Activated CD8-positive, alpha-beta memory T cell treated with anti-CD3 and anti-CD28 coated beads, Interleukin-2, amount 50 U/mL, for 24 hours (primary cell): ENCODE measurements around the gene MEF2D.

Experiments
- DNase-seq: peaks from one replicate; pipeline ENCODE4 v3.0.0-alpha.2; 2020; ENCODE audit errors: extremely low read depth

The MEF2D gene

DNA sequence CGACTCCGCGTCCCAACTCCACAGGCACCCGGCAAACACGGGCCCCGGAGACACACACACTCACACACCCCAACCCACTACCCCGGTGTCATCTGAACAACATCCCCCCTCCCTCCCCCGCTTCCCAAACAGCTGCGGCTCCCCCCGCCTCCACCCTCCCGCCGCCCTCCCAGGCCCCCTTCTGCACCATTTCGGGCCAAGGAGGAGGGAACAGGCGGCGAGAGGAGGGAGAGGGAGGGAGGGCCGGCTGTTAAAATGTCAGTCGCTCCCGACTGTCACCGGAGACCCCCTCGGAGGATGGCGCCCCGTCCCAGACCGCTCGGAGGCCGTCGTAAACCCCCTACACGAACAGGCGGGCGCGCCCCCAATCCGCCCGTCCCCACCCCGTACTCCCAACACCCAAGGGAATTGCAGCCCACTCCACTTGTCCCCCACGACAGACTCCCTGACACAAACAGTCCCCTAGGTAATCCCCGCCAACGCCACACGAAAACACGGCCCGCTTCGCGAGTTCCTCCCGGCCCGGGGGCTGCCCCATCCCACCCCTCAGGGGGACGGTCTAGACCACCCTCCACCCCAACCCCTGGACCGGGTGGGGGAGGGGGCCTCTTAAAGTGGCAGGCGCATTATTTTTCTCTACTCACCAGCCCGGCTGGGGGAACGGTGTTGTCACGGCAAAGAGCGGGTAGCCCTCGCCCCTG is 583 bp downstream of the MEF2D start:
- no peak for DNase-seq

DNA sequence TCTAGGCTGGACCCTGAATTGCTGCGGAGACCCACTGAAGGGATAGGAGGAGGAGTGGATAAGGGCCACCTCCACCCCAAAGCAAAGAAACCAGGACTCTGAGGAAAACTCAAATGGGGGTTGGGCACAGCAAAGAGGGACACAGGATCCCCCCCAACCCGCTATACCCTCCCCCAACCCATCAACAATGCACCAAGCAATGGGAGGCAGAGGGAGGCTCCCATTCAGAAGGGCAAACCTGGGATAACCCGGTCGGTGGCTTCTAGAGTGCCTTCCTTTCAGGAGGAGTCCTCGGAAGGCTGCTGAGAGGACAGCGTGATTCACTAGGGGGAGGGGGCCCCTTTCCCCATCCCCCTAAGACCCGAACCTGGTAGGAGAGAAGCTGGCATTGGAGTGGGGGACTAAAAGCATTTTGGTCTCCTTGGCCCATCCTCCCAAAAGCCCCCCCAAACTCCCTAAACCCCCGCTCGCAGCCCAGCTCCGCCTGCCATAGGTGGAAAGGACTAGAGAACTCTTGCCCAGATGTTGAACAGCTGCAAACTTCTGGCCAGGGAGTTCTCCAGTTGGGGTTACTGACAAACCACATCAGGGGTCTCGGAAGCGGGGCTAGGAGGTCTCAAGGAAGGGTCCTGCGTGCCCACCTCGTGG is 1.3 kb downstream of the MEF2D start:
- DNase-seq, result no peak

DNA sequence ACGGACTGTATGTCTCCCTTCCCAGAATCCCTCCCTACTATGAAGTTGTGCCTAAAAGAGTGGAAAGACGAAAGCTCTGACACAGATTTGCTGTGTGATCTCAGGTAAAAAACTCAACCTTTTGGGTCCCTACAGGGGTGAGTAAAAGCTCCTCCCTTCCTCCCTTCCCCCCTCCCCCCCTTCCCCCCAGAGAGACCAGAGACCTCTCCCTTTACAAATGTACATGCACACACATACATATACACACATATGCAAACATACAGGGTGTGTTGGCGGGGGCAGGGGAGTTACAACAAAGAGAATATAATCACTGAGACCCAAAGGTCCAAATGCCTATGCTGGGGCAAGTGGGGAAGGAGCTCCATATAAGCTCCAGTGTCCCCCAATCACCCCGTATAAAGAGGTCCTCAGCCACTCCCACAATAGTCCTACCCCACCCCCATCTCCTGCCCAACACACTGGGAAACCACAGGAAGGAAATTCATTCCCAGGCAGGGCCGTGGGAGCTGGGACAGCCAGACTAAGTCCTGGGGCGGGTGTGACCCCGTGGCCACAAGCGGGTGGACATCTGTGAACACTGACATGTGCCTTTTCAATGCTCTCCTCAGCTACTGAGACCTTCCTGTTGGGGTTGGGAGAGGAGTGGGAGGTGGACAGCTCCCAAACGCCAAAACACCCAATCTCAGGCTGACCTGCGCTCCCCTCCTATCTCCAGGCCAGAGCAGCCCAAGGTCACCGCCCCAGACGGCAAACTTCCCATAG is 2.0 kb downstream of the MEF2D start:
- no peak for DNase-seq

DNA sequence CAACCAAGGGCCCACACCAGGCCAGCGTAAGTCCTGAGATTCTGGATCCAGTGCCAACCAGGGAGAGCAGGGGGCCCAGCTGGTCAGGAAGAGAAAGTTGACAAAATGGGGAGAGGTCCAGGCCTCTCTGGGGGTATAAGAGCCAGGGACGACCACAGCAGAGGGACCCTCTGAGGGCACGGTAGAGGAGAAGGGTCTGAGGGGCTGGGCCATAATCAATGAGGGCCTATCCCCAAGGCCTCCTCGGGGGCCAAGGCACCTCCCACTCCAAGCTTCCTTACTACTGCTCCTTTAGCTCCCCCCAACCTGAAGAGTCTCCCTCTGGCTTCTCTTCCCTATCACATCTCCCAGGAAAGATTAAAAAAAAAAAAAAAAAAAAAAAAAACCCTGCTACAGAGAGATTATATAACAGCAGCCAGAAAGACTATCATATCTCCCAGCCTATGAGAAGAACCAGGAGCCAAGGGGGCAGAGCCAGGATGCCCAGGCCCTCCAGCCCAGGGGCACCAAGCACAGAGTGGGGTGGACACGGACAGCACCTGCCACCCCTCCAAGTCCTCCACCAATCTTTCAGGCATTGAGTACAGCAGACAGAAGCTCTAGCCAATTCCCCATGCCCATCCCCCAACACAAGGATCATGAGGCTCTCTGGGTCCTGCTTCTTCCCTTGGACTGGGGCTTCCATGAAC is 2.7 kb downstream of the MEF2D start:
- DNase-seq, result no peak

DNA sequence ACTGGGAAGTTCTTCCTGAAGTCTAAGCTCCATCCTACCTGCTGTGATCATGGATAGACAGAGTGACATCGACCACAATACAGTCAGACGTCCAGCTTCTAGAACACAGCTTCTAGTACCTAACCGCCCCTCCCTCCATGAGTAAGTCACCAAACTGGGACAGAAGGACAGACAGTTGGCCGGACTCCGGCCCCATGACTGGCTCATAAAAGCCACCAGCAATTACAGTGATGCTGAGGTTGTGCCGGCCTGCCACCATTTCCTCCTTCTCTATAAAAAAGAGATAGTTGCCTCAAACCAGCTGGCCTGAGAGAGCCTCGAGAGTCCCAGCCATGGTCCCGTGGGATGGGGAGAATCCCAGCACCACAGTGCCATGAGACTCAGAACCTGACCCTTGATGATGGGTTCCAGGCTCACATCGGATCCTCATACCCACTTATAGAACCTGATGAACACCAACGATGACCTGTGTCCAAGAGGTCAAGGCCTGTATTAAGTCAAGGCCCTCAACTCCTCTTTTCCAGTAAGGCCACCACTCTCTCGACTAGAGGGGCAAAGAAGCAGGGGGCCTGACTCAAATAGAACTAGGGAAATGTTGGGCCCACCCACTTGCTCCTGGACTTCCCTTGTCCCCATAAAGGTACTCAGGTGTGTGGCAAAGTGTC is 3.4 kb downstream of the MEF2D start:
- DNase-seq, result no peak

DNA sequence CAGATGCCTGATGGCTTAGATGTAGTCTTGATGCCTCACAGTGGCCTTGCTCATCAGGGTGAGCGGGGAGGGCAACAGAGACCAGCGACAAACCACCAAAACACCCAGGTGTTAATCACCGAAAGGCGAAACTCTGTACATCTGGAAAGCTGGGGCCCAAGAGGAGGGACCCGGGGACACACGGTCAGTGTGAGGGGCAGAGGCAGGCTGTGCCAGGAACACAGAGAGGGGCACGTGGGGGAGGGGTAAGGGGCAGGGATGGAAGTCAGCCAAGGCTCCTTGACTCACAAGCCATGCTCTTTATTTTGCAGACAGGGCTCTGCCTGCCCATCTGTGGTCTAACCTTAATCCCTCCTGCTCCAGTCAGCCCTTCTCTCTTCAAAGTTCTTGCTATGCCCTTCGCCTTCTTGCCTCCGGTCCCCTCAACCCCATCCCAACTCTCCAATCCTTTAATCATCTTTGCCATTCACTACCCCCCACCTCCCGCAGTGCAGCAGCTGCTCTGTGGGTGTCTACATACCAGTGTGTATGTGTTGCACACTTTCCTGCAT is 4.3 kb downstream of the MEF2D start:
- DNase-seq, result no peak

DNA sequence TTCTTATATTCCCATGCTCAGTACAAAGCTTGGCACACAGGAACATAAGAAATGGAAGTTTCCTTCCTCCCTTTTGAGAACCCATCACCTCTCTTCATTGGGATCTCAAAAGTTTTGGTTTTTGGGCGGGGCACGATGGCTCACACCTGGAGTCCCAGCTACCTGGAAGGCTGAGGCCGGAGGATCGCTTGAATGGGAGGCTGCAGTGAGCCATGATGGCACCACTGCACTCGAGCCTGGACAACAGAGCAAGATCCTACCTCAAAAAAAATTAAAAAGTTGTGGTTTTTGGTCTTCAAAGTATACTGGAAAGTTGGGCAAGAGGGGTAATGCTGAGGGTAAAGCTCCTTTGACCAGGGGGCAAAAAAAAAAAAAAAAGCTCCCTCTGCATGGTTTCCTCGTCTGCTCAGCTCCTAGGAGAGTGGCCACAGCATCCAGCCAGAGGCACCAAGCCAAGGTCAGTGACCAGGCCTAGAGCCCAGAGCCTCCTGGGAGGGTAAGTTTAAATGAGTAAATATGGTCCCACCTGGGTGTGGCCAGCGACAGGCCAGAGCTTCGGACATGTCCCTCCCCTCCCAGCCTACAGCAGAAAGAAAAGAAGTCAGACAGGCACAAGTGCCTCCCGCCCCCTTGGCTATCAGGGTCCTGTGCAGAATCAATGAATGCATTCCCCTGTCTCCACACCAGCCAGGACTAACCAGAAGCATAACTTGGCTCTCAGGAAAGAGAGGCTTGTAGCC is 5.0 kb downstream of the MEF2D start:
- DNase-seq, result no peak

DNA sequence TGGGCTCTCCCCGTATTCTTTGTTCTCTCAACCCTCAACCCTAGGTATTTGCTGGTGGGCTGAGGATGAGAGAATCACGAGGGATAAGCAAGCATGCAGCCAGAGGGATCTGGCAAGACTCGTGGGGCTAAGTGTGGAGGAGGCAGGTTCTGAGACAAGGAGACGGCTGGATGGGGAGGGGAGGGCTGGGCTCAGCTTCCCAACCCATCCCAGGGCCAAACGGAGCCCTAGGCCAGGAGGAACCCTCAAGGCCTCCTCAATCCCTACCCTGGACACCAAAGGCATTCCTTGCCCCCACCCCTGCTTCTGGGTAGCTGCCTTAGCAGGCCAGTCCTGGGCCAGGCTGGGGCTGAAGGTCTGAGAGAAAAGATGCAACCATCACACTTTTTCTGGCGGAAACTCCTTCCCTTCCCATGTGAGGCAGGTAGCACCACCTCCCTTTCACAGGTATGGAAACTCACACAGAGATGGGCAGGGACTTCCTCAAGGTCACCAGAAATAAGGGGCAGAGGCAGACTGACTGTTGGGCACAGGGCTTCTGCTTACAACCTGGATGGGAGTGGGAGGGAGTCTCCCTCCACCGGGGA is 6.2 kb downstream of the MEF2D start:
- DNase-seq, result no peak

DNA sequence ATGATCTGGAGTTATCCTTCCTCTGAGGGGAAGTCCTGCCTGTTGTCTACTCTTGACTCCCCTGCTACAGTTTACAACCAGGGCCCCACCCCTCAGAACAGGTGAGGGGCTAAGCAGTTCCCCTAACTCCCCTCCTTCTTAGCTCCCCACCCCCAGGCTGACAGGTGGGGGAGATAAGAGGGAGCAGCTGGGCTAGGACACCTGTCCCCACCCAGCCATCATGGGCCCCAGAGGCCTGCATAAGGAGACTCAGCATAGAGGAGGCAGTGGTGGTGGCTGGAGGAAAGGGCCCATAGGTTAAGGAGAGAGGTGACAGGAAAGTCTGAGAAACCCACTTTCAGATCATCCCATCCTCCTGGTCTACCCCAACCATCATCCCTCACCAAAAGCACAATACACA is 6.8 kb downstream of the MEF2D start:
- no peak for DNase-seq

DNA sequence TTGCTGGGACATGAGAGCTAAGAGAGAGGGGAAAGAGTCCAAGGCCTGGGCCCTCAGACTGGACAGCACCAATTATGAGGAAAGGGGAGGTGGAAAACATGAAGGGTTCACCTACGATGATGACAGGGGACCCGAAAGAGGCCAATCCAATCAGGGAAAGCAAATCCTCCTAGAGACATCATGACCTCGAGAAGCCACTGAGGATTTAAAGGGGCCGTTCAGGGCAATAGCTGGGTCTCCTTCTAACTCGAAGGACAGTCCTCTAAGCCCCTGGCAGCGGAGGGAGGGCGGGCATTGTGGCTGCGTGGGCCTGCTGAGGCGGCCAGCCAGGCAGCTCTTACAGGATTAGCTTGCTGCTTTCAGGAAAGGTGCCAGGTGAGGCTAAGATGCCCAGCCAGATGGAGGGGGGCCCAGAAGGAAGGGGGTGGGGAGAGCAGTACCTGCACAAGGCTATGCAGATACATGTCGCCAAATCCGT is 7.4 kb downstream of the MEF2D start:
- DNase-seq, result no peak

DNA sequence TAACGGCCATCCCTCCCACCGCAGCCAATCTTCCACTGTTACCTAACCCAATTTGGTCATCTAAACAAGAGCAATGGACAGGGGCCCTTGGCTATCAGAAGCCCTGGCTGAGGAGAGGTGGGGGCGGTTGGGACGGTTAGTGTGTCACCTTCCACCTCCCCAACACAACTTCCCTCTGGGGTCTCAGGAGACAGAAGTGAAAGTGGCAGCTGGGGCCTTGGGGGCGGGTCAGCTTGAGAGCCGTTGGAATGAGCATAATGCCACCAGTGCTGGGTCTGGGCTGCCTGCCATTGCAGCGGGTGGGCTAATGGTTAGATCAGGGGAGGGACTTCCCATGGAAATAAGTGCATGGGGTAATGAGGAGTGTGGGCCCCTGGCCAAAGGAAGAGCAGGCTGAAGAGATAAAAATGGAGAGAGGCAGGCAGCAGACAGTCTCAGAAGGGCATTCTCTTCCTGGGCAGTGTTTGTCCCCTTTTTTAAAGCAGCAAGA is 7.9 kb downstream of the MEF2D start:
- no peak for DNase-seq

DNA sequence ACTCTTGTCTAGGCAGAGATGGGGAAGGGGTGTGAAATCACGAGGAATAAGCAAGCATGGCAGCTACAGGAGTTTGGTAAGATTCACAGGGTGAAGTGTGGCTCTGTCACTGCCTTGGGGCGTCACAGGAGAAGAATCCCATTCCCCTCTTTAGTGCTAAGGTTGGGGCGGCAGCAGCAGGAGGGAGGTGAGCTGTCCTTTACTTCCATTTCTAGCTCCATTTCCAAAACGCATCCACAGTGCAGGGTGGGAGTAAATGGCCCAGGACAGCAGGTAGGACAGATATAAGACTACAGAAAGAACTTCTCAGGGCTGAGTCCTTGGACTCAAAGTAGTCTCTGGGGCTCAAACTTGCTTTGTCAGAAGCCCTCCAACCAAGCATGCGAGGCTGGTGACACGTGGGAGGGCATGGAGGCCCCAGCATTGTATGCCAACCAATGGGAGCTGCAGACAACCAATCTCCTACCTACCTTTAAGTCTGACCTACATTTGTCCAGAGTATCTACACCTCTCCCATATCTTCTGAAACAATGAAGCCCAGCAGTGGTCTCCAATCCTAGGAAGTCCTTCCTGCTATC is 8.5 kb downstream of the MEF2D start:
- no peak for DNase-seq

DNA sequence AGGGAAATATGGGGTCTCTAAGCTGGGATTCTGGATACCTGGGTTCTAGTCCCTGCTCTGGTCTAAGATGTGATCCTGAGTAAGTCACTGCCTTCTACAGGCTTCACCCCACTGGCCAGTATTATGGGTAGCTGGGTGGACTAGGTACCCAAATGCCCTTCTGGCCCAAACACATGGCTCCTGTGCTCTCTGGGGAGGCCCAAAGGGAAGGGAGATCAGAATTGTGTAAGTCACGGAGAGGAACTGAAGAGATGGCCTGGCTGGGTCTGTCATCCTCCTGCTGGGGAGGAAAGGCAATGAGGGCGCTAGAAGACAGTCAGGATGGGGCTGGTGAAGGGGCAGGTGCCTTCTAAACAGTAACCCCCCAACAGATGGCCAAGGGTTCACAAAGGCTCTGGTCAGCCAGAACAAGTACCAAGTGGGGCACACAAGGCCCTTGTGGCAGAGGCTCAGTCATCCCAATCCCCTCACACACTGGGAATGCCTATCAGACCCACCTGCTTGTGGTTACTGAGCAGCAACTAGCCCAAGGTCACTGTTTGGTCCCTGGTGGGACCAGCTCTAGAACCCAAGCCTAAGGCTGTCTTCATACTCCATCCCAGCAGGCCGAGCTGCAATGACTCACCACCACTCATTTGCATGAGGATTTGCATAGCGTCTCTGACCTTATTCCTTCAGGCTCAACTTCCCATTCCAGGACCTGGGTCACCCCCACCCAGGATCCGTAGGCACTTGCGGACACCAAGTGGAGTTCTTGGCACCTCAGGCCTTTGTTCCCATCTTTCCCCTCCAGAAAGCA is 9.2 kb downstream of the MEF2D start:
- no peak for DNase-seq

DNA sequence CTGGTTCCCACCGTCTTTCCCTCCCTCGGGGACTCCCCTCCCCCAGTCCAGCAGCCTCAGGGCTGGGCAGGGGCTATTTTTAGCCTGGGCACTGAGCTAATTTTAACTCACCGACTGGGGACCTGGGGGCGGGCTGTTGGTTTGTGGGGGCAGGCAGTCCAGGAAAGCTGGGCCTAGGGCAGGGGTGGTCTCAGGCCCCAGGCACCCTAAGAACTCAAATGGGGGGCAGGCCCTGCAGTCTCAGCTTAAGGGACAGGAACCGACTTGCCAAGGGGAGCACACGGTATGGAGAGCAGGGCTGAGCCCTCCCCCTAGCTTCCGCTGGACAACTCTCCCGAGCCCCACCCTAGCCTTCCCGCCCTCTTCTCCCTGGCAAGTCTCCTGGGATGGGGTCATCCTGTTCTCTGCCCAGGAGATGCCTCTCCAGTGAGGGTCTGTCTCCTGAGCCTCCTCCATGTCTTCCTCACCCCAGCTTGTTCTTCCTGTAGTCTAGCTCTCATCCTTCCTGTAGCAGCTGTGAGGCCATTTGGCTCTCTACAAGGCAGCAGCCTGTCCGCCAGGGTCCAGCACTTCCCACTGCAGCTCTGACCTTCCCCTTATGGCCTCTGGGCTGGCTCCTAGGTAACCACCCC is 10.1 kb downstream of the MEF2D start:
- DNase-seq, result no peak

DNA sequence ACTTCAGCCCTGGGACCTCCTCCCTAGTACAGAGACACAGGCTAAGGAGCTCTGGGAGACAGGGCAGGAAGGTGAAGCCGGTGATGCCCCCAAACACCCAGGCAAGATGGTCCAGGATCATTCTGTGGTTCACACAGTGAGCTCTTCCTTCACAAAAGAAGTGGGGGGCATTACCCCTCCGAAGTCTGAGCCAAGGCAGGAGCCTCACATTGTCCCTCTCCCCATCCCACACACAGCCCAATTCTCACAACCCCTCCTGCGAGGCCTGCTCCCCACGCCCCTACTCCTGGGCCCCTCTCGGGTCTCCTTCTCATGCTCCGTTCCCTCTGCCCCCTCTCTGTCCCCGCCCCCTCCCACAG is 10.7 kb downstream of the MEF2D start:
- DNase-seq, result no peak

DNA sequence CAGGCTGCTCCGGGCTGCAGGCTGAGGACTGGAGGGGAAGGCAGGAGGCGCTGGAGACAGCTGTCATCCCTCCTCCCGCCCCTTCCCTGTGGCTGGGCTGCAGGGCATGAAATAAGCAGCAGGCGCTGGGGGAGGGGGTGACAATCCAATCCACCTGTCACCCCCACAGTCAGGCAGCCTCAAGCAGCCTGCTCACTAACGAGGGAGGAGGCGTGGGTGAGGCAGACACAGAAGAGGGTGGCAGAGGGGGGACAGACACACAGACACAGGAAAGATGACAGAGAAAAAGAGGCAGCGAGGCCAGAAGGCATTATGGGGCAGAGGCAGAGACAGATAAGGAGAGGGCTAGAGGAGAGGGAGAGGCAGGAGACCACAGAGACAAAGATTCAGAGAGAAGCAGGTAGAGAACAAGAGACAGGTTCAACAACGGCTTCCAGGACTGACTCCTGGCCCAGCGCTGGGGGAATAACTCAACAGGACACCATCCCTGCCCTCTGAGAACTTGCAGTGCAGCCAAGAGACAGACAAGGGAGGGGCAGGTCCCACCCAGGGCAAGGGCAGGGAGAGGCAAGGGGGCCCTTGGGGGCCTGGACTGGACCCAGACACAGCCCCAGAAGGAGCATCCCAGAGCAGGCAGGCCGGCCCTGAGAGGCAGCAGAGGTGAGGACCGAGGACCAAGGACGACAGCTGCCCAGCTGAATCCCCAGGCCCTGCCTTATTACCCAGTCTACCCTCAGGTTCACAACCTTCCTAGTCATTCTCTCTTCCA is 11.2 kb downstream of the MEF2D start:
- no peak for DNase-seq

DNA sequence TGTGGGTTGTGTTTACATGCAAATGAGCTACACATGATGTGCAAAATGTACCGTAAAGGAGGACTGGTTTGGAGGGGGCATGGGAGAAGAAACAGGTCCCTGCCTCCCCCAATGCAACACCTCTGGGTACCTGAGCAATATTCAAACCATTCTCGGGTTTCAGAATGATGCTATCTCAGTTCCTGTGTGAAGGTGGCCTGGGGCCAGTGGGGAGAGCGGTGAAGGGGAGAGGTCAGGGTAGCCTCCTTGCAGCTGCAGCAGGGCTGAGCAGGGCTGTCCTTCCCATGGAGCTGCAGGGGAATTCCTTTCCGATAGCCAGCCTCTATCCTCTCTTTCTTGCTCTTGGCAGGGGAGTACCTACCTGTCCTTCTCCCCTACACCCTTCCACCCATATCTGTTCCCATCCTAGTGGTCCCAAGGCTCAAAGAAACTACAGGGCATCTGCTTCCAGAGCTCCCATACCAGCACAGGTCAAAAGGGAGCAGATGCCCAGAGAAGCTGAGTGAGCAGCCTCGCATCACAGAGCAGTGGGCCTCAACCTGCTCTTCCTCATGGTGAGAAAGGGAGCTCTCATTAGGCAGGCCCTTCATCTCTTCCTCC is 11.9 kb downstream of the MEF2D start:
- no peak for DNase-seq
